ENCODE results near the gene CDKN2C.

GRCh38 chr1:50920409-50920808 is 49.6 kb upstream of the CDKN2C start:
- TF ChIP-seq POLR2A (IDR thresholded peaks at IDR 0.05; ENCODE audit: low read depth, low read length) (no peak), KLF5 (IDR thresholded peaks at IDR 0.05; ENCODE audit: partially characterized antibody) (no peak), HCFC1 (IDR thresholded peaks at IDR 0.05; ENCODE audit: low read length) (no peak), EZH2 (IDR thresholded peaks at IDR 0.05; ENCODE audit: borderline replicate concordance, control insufficient read depth, low read depth, low read length) (no peak), FOXK2 (IDR thresholded peaks at IDR 0.05) (no peak)
- TF ChIP-seq, protein P1, sequence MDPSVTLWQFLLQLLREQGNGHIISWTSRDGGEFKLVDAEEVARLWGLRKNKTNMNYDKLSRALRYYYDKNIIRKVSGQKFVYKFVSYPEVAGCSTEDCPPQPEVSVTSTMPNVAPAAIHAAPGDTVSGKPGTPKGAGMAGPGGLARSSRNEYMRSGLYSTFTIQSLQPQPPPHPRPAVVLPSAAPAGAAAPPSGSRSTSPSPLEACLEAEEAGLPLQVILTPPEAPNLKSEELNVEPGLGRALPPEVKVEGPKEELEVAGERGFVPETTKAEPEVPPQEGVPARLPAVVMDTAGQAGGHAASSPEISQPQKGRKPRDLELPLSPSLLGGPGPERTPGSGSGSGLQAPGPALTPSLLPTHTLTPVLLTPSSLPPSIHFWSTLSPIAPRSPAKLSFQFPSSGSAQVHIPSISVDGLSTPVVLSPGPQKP (IDR thresholded peaks at IDR 0.05; ENCODE audit: low read depth, low read length) = no peak
